Erythroblast (primary cell): ENCODE data around the gene PDE3A.

ENCODE experiments used
- GATA1 ChIP-seq: IDR thresholded peaks from 2 replicates; pipeline ENCODE4 v1.6.1; 2011; ENCODE audit warnings: low read depth, mild to moderate bottlenecking, control low read depth, low read length, moderate library complexity
- POLR2A ChIP-seq: IDR thresholded peaks from 2 replicates; pipeline ENCODE4 v1.6.1; 2011; ENCODE audit warnings: mild to moderate bottlenecking, low read length

DNA sequence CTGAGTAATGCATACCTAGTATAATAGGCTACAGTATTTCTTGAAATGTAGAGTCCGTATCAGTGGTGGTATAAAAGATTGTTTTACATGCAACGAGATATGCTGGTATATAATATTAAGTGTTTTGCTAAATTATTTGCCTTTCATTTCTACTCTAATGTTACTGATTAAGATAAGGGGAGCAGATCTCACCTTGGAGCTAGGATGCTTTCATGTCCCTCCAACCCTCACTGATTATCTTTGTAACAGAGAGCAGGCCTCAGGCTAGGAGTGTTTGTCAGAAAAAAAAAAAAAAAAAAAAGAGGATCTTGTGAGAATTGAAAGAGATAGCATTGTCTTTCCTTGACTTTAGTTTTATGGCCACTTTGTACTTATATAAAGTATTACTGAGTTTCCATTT lies 92.6 kb downstream of the PDE3A start:
- no peak for TF ChIP-seq POLR2A
- TF ChIP-seq GATA1 = no peak
